MM.1S (cell line): Measurements from ENCODE around the gene TYRO3.

Experiments
- CTCF ChIP-seq: fragments of 300-600 bp; sonication (generic); IDR thresholded peaks from 2 replicates; pipeline ENCODE4 v1.5.1; 2016; ENCODE audit warnings: antibody characterized with exemption, low read length, mixed read lengths
- EZH2 ChIP-seq: fragments of 300-600 bp; sonication (generic); optimal IDR thresholded peaks from 2 replicates; pipeline ENCODE3; 2017; ENCODE audit warnings: low read depth, mild to moderate bottlenecking, antibody characterized with exemption, low read length, mixed read lengths

DNA sequence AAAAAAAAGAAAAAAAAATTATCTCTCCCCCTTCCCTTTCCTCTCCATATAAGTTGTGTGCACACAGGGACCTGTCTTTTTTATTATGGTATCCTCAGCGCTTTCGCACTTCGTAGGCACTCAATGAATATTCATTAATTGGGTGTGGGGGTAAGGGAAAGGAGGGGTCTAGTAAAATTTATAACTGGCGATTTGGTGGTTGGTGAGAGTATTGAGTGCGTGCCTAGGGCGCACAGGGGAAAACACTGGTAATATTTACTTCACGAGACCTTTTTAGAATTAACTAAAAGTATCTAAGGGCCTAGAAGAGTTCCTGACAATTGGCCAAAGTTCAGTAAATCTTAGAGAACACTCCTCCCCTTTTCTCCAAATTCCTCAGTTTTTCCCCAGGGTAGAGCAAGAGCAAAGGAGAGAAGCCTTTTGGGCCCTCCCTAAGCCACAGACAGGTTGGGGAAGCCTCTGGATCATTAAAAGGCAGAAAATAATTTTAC is 25.7 kb downstream of the TYRO3 start:
- no peak for TF ChIP-seq CTCF
- no peak for TF ChIP-seq EZH2
